ENCODE data around the gene IL15.

DNA sequence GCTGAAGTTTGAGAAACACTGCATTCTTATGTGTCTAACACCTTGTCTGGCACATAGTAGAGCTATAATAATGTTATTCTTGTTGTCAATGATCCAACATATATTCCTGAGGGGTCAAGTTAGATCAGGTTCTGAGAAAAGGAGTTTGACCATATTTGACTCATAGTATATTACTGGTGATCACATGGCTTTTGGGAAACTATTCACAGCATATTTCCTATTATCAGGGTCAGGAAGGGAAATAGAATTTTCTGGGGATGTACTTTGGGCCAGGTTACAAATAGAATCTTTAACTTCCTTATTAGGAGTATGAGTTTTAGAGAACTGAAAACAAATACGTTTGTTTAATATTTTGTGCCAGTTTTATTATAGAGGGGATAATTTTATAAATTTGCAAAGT is 11.6 kb downstream of the IL15 start:
- TF ChIP-seq, protein P1, sequence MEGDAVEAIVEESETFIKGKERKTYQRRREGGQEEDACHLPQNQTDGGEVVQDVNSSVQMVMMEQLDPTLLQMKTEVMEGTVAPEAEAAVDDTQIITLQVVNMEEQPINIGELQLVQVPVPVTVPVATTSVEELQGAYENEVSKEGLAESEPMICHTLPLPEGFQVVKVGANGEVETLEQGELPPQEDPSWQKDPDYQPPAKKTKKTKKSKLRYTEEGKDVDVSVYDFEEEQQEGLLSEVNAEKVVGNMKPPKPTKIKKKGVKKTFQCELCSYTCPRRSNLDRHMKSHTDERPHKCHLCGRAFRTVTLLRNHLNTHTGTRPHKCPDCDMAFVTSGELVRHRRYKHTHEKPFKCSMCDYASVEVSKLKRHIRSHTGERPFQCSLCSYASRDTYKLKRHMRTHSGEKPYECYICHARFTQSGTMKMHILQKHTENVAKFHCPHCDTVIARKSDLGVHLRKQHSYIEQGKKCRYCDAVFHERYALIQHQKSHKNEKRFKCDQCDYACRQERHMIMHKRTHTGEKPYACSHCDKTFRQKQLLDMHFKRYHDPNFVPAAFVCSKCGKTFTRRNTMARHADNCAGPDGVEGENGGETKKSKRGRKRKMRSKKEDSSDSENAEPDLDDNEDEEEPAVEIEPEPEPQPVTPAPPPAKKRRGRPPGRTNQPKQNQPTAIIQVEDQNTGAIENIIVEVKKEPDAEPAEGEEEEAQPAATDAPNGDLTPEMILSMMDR (IDR thresholded peaks at IDR 0.05), result no peak
- TF ChIP-seq POLR2A (IDR thresholded peaks at IDR 0.05), result no peak

Data from testis (tissue), 2 donors.